ENCODE data around the gene COX8C. TPM values are rescaled to one million over a fixed set of nuclear protein-coding genes. Genes with fewer than 3 reads are reported as not detected.

Gene COX8C
- polyA plus RNA-seq, 1 of the 3 experiments (the other 2 are of a cell fraction): not detected

DNA sequence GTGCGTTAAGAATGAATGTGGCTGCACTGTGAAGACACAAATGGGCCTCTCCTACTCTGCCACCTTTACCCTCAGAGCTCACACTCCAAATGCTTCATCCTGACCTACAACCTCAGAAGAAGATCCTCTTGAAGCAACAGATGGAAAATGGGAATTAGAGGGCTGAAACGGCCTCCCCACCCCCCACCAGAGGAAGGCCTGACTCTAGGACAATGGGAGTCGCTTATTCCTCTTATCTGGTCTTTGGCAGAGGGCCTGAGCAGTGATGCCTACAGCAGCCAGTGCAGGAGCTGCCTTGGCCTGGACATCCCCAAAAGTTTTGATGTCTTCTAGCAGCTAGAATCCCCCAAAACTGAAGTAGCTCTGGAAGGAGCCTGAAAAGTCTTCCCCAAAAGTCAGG lies 43.3 kb upstream of the COX8C start (continued):
- TF ChIP-seq, protein P1, sequence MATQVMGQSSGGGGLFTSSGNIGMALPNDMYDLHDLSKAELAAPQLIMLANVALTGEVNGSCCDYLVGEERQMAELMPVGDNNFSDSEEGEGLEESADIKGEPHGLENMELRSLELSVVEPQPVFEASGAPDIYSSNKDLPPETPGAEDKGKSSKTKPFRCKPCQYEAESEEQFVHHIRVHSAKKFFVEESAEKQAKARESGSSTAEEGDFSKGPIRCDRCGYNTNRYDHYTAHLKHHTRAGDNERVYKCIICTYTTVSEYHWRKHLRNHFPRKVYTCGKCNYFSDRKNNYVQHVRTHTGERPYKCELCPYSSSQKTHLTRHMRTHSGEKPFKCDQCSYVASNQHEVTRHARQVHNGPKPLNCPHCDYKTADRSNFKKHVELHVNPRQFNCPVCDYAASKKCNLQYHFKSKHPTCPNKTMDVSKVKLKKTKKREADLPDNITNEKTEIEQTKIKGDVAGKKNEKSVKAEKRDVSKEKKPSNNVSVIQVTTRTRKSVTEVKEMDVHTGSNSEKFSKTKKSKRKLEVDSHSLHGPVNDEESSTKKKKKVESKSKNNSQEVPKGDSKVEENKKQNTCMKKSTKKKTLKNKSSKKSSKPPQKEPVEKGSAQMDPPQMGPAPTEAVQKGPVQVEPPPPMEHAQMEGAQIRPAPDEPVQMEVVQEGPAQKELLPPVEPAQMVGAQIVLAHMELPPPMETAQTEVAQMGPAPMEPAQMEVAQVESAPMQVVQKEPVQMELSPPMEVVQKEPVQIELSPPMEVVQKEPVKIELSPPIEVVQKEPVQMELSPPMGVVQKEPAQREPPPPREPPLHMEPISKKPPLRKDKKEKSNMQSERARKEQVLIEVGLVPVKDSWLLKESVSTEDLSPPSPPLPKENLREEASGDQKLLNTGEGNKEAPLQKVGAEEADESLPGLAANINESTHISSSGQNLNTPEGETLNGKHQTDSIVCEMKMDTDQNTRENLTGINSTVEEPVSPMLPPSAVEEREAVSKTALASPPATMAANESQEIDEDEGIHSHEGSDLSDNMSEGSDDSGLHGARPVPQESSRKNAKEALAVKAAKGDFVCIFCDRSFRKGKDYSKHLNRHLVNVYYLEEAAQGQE (IDR thresholded peaks at IDR 0.05; ENCODE audit: low read depth, low read length): no peak
- TF ChIP-seq CHD2 (IDR thresholded peaks at IDR 0.05; ENCODE audit: low read length, partially characterized antibody) (no peak), IRF3 (IDR thresholded peaks at IDR 0.05; ENCODE audit: low read depth, low read length) (no peak), POLR2AphosphoS5 (IDR thresholded peaks at IDR 0.05; ENCODE audit: low read depth, low read length) (no peak), ZBTB33 (IDR thresholded peaks at IDR 0.05; ENCODE audit: borderline replicate concordance, low read depth) (no peak)

DNA sequence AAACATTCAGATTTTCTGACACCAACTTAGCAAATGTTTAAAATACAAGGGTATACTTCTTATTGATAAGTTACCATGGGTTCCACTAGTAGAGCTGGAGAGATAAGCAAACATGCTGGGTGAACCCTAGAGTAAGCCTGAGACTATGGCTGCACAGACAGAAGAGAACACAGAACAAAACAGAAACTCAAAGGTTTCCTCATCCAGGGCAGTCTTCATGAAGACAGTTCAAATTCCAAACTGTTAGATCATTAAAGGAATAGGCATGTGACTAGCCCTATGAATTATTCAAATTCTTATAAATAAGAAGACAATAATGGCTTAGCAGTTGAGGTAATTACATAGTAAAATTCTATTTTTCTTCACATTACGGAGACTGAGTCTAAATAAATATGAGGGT lies 42.2 kb upstream of the COX8C start:
- Histone ChIP-seq H3K27ac (ENCODE audit: low read depth in 2 of 2, low read length in 1 of 2) (peak overlapping the region in 1 of 2 experiments; percentile 25; a peak in 2 of 4 replicates), H3K4me1 (ENCODE audit: control insufficient read depth in 1 of 2, insufficient read depth in 2 of 2, low read depth in 1 of 2, low read length in 1 of 2) (peaks cover 7 to 28% of the 10 kb centered on the region in 2 experiments; a peak in 2 of 4 replicates), H3K36me3 (replicated peaks in 1 of 2; ENCODE audit: control insufficient read depth in 1 of 2, insufficient read depth in 2 of 2, low read length in 1 of 2) (no peaks in the 10 kb centered on the region), H3K9me3 (no peaks in the 10 kb centered on the region), H3K79me2 (ENCODE audit: insufficient read depth) (peaks cover 95% of the 10 kb centered on the region), H3K4me2 (no peak overlapping the region), H4K20me1 (ENCODE audit: insufficient read depth) (peaks cover 21% of the 10 kb centered on the region), H3K27me3 (ENCODE audit: insufficient read depth) (no peaks in the 10 kb centered on the region), H3F3A (replicated peaks; ENCODE audit: insufficient read depth) (no peaks in the 10 kb centered on the region), H3K9me2 (no peaks in the 10 kb centered on the region), H3K4me3 (ENCODE audit: low read depth in 2 of 2, low read length in 1 of 2) (no peak overlapping the region), H3K9ac (no peak overlapping the region), H2AFZ (ENCODE audit: low read depth) (no peak overlapping the region)
- ChIA-PET CTCF (no interaction called here), POLR2A (no interaction called here)
- TF ChIP-seq, protein P2, sequence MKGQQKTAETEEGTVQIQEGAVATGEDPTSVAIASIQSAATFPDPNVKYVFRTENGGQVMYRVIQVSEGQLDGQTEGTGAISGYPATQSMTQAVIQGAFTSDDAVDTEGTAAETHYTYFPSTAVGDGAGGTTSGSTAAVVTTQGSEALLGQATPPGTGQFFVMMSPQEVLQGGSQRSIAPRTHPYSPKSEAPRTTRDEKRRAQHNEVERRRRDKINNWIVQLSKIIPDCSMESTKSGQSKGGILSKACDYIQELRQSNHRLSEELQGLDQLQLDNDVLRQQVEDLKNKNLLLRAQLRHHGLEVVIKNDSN (IDR thresholded peaks at IDR 0.05; ENCODE audit: borderline replicate concordance, low read depth): no peak
- no peak for TF ChIP-seq RFX5 (IDR thresholded peaks at IDR 0.05; ENCODE audit: low read length)
- no peak for TF ChIP-seq JUND (IDR thresholded peaks at IDR 0.05)
- TF ChIP-seq FOXJ3 (CRISPR knock-in tag; IDR thresholded peaks at IDR 0.05): no peak
- TF ChIP-seq NFIC (IDR thresholded peaks at IDR 0.05; ENCODE audit: borderline replicate concordance): no peak
- TF ChIP-seq FOSL2 (IDR thresholded peaks at IDR 0.05; ENCODE audit: borderline replicate concordance, low read depth): no peak
- no peak for TF ChIP-seq GATA2 (CRISPR knock-in tag; IDR thresholded peaks at IDR 0.05)
- no peak for TF ChIP-seq GABPA (IDR thresholded peaks at IDR 0.05; ENCODE audit: low read depth)
- no peak for TF ChIP-seq RCOR1 (IDR thresholded peaks at IDR 0.05; ENCODE audit: low read length)
- no peak for TF ChIP-seq YY1 (IDR thresholded peaks at IDR 0.05; ENCODE audit: low read depth)
- TF ChIP-seq NRF1 (IDR thresholded peaks at IDR 0.05; ENCODE audit: low read depth, low read length): no peak
- no peak for TF ChIP-seq FOXM1 (IDR thresholded peaks at IDR 0.05; ENCODE audit: low read depth)
- TF ChIP-seq, protein P1 (IDR thresholded peaks at IDR 0.05; ENCODE audit: low read depth, low read length): no peak
- no peak for TF ChIP-seq TEAD4 (IDR thresholded peaks at IDR 0.05; ENCODE audit: borderline replicate concordance, insufficient read depth)
- TF ChIP-seq SIN3A (IDR thresholded peaks at IDR 0.05; ENCODE audit: borderline replicate concordance, low read depth, low read length): no peak
- DNase-seq: no peak
- 97% methylated on average over 1 of the region's 1 CpG for WGBS (ENCODE audit: low lambda C conversion rate)
